Neural cell (in vitro differentiated cells): ENCODE data around the gene PATE4. TPM values are rescaled to one million over a fixed set of nuclear protein-coding genes. Genes with fewer than 3 reads are reported as not detected.

Experiments used
- H2AFZ ChIP-seq: fragments of 200-600, 300-800 bp; sonication (generic), shearing (Covaris generic); 2 replicates; pipeline ENCODE4 v1.6.0; 2014; ENCODE audit warnings: low read depth, mild to moderate bottlenecking, antibody characterized with exemption, low read length, moderate library complexity
- H3F3A ChIP-seq: fragments of 200-600 bp; shearing (Covaris generic); 2 replicates; pipeline ENCODE4 v1.6.1; 2016; ENCODE audit warnings: mild to moderate bottlenecking, moderate library complexity, mixed read lengths, antibody characterized with exemption, low read length; ENCODE audit not compliant: insufficient read depth, poor library complexity, severe bottlenecking
- H3K27ac ChIP-seq: fragments of 200-600, 300-800 bp; sonication (generic), shearing (Covaris generic); 2 replicates; pipeline ENCODE4 v1.5.1; 2014; ENCODE audit warnings: mild to moderate bottlenecking, low read length, moderate library complexity
- H3K27me3 ChIP-seq: fragments of 300-800, 200-600 bp; sonication (generic), shearing (Covaris generic); 2 replicates; pipeline ENCODE4 v1.6.0; 2014; ENCODE audit warnings: mild to moderate bottlenecking, low read depth, low read length, moderate library complexity; ENCODE audit not compliant: insufficient read depth
- H3K36me3 ChIP-seq: fragments of 300-800, 200-600 bp; sonication (generic), shearing (Covaris generic); 2 replicates; pipeline ENCODE4 v1.5.1; 2014; ENCODE audit warnings: mild to moderate bottlenecking, antibody characterized with exemption, low read length, moderate library complexity; ENCODE audit not compliant: insufficient read depth
- H3K4me2 ChIP-seq: fragments of 300-800, 200-600 bp; sonication (generic), shearing (Covaris generic); 2 replicates; pipeline ENCODE4 v1.6.0; 2014; ENCODE audit warnings: mild to moderate bottlenecking, low read length
- H3K4me3 ChIP-seq: fragments of 300-800, 200-600 bp; sonication (generic), shearing (Covaris generic); 2 replicates; pipeline ENCODE4 v1.5.1; 2014; ENCODE audit warnings: mild to moderate bottlenecking, low read length, moderate library complexity
- H3K79me2 ChIP-seq: fragments of 200-600 bp; shearing (Covaris generic); replicated peaks from 2 replicates; pipeline ENCODE4 v1.6.0; 2014; ENCODE audit warnings: mild to moderate bottlenecking, low read length, moderate library complexity; ENCODE audit not compliant: insufficient read depth
- H3K9ac ChIP-seq: fragments of 300-800, 200-600 bp; sonication (generic), shearing (Covaris generic); 2 replicates; pipeline ENCODE4 v1.6.1; 2016; ENCODE audit warnings: mild to moderate bottlenecking, low read length, mixed read lengths
- H3K9me2 ChIP-seq: fragments of 200-600 bp; shearing (Covaris generic); 2 replicates; pipeline ENCODE4 v1.6.1; 2016; ENCODE audit warnings: mild to moderate bottlenecking, low read length, mixed read lengths; ENCODE audit not compliant: insufficient read depth
- H3K9me3 ChIP-seq: fragments of 200-600, 300-800 bp; sonication (generic), shearing (Covaris generic); 2 replicates; pipeline ENCODE4 v1.6.1; 2016; ENCODE audit warnings: mild to moderate bottlenecking, mixed run types, low read length, moderate library complexity, mixed read lengths
- H4K20me1 ChIP-seq: fragments of 200-600 bp; shearing (Covaris generic); 2 replicates; pipeline ENCODE4 v1.6.1; 2016; ENCODE audit warnings: mild to moderate bottlenecking, mixed run types; ENCODE audit not compliant: insufficient read depth
- CTCF ChIP-seq: fragments of 450-650 bp; IDR thresholded peaks from 2 replicates; pipeline ENCODE4 v1.5.1; 2014; ENCODE audit warnings: antibody characterized with exemption, mild to moderate bottlenecking, moderate library complexity; ENCODE audit not compliant: poor library complexity, severe bottlenecking
- EP300 ChIP-seq: fragments of 450-650 bp; conservative IDR thresholded peaks from 2 replicates; pipeline ENCODE4 v1.6.1; 2014; ENCODE audit warnings: antibody characterized with exemption, mild to moderate bottlenecking, moderate library complexity; ENCODE audit not compliant: poor library complexity, severe bottlenecking
- EZH2 ChIP-seq: fragments of 200-600, 300-800 bp; shearing (Covaris generic), sonication (generic); IDR thresholded peaks from 2 replicates; pipeline ENCODE4 v1.6.1; 2014; ENCODE audit warnings: antibody characterized with exemption, low read length, borderline replicate concordance, mild to moderate bottlenecking; ENCODE audit not compliant: insufficient read depth, poor library complexity, severe bottlenecking
- MXI1 ChIP-seq: fragments of 450-650 bp; conservative IDR thresholded peaks from 2 replicates; pipeline ENCODE4 v1.6.1; 2014; ENCODE audit warnings: antibody characterized with exemption, mild to moderate bottlenecking; ENCODE audit not compliant: poor library complexity, severe bottlenecking
- POLR2AphosphoS5 ChIP-seq: IDR thresholded peaks from 2 replicates; pipeline ENCODE4 v1.6.1; 2012
- RAD21 ChIP-seq: fragments of 450-650 bp; conservative IDR thresholded peaks from 2 replicates; pipeline ENCODE4 v1.6.1; 2014; ENCODE audit warnings: antibody characterized with exemption, mild to moderate bottlenecking, moderate library complexity
- REST ChIP-seq: IDR thresholded peaks from 2 replicates; pipeline ENCODE4 v1.6.1; 2012; ENCODE audit warnings: borderline replicate concordance
- SMC3 ChIP-seq: fragments of 450-650 bp; conservative IDR thresholded peaks from 2 replicates; pipeline ENCODE4 v1.6.1; 2014; ENCODE audit warnings: antibody characterized with exemption, mild to moderate bottlenecking, moderate library complexity; ENCODE audit not compliant: poor library complexity
- TAF1 ChIP-seq: IDR thresholded peaks from 2 replicates; pipeline ENCODE4 v1.6.1; 2012; ENCODE audit warnings: low read depth
- polyA plus RNA-seq: library from polyadenylated mRNA; depleted of rRNA; stranded (reverse); fragments of >200 nt; gene quantifications from 2 replicates; pipeline ENCODE4 v1.2.3, GENCODE V29; 2014

The PATE4 gene
- polyA plus RNA-seq, 1 donor from 2014 or later, result not detected

GRCh38 chr11:125874556-125875124, 41.5 kb downstream of the PATE4 start:
- no peaks in the 10 kb centered on the region for H3K36me3 ChIP-seq
- no peak overlapping the region for H3K4me2 ChIP-seq
- no peak overlapping the region for H2AFZ ChIP-seq
- H3K9ac ChIP-seq, result no peak overlapping the region
- no peaks in the 10 kb centered on the region for H4K20me1 ChIP-seq
- no peaks in the 10 kb centered on the region for H3K9me3 ChIP-seq
- peak; percentile 89 for TF ChIP-seq SMC3
- TF ChIP-seq RAD21, result peak; percentile 91
- TF ChIP-seq POLR2AphosphoS5, result no peak
- TF ChIP-seq CTCF, result peak; percentile 94
- no peak for TF ChIP-seq EP300
- TF ChIP-seq TAF1, result no peak
- TF ChIP-seq EZH2, result no peak
- no peak for TF ChIP-seq REST
- no peaks in the 10 kb centered on the region for H3F3A ChIP-seq
- H3K4me3 ChIP-seq, result no peak overlapping the region
- H3K27ac ChIP-seq, result no peak overlapping the region
- no peaks in the 10 kb centered on the region for H3K79me2 ChIP-seq
- no peaks in the 10 kb centered on the region for H3K27me3 ChIP-seq
- no peaks in the 10 kb centered on the region for H3K9me2 ChIP-seq

- Histone ChIP-seq H3K4me3 (no peak overlapping the region), H3K36me3 (no peaks in the 10 kb centered on the region), H2AFZ (no peak overlapping the region), H3K27me3 (no peaks in the 10 kb centered on the region), H3K9ac (no peak overlapping the region), H3K79me2 (no peaks in the 10 kb centered on the region), H3K9me3 (no peaks in the 10 kb centered on the region), H3K9me2 (no peaks in the 10 kb centered on the region), H3K4me2 (no peak overlapping the region), H3F3A (no peaks in the 10 kb centered on the region), H3K27ac (no peak overlapping the region), H4K20me1 (no peaks in the 10 kb centered on the region)
- TF ChIP-seq MXI1 (no peak), EP300 (no peak), POLR2AphosphoS5 (no peak), CTCF (no peak), REST (no peak), EZH2 (no peak), TAF1 (no peak), RAD21 (no peak), SMC3 (no peak)
Observed at GRCh38 chr11:125881291-125881690, 48.2 kb downstream of the PATE4 start.
